ENCODE data around the gene OLA1. TPM values are rescaled to one million over a fixed set of nuclear protein-coding genes. Genes with fewer than 3 reads are reported as not detected.

OLA1 gene
- total RNA-seq, 1 experiment from 2014 or later: 263 TPM

GRCh38 chr2:174106736-174107135 lies 141.6 kb downstream of the OLA1 start:
- no peak for DNase-seq
- POLR2A ChIA-PET (ENCODE audit: unreplicated experiment): interaction anchor here (0.7 kb wide), 1 partner anchor 22 kb away, joined by 4 read pairs; no protein-coding TSS in a partner anchor
- no peaks in the 10 kb centered on the region for H3K4me1 ChIP-seq (replicated peaks; ENCODE audit: insufficient read depth)
- no peak for TF ChIP-seq EZH2 (IDR thresholded peaks at IDR 0.05; ENCODE audit: low read depth)
- intact Hi-C loops (cut with micrococcal nuclease; ENCODE audit: unreplicated experiment): no loop called here
- no peaks in the 10 kb centered on the region for H3K27me3 ChIP-seq (ENCODE audit: insufficient read depth, low read depth)
- no peaks in the 10 kb centered on the region for H4K20me1 ChIP-seq (ENCODE audit: insufficient read depth)
- H3F3A ChIP-seq (ENCODE audit: insufficient read depth, low read depth): peaks cover 6% of the 10 kb centered on the region; the same call in 1 of the 2 replicates
- no peak overlapping the region for H3K27ac ChIP-seq
- no TSS peak for BruUV-seq (replicated peaks)
- H3K9me3 ChIP-seq (ENCODE audit: insufficient read depth, low read depth): no peaks in the 10 kb centered on the region
- H3K4me2 ChIP-seq: no peak overlapping the region
- no peak overlapping the region for H3K4me3 ChIP-seq
- CTCF ChIA-PET: no interaction called here
- H2AFZ ChIP-seq: no peak overlapping the region
- H3K79me2 ChIP-seq (ENCODE audit: low read depth): no peaks in the 10 kb centered on the region
- H3K9me2 ChIP-seq (ENCODE audit: insufficient read depth): no peaks in the 10 kb centered on the region
- H3K36me3 ChIP-seq (ENCODE audit: low read depth): peaks cover 7% of the 10 kb centered on the region; the same call in 1 of the 2 replicates

- Histone ChIP-seq H3K79me2 (ENCODE audit: low read depth) (no peaks in the 10 kb centered on the region), H3K36me3 (ENCODE audit: low read depth) (peaks cover 12% of the 10 kb centered on the region; the same call in 1 of the 2 replicates), H3K4me1 (replicated peaks; ENCODE audit: insufficient read depth) (no peaks in the 10 kb centered on the region), H3K9me2 (ENCODE audit: insufficient read depth) (no peaks in the 10 kb centered on the region), H3F3A (ENCODE audit: insufficient read depth, low read depth) (no peaks in the 10 kb centered on the region; the same call in 1 of the 2 replicates), H3K4me2 (no peak overlapping the region), H2AFZ (no peak overlapping the region), H3K9me3 (ENCODE audit: insufficient read depth, low read depth) (no peaks in the 10 kb centered on the region), H3K27ac (no peak overlapping the region), H3K4me3 (no peak overlapping the region), H4K20me1 (ENCODE audit: insufficient read depth) (no peaks in the 10 kb centered on the region), H3K27me3 (ENCODE audit: insufficient read depth, low read depth) (no peaks in the 10 kb centered on the region)
- intact Hi-C loops (cut with micrococcal nuclease; ENCODE audit: unreplicated experiment): no loop called here
- CTCF ChIA-PET: no interaction called here
- BruUV-seq (replicated peaks): no TSS peak
- no peak for DNase-seq
- POLR2A ChIA-PET (ENCODE audit: unreplicated experiment): no interaction called here
- TF ChIP-seq EZH2 (IDR thresholded peaks at IDR 0.05; ENCODE audit: low read depth) (no peak), CTCF (conservative IDR thresholded peaks at IDR 0.05) (no peak)
Observed at GRCh38 chr2:174094542-174094941, 153.8 kb downstream of the OLA1 start.

GRCh38 chr2:174090476-174090875 lies 157.9 kb downstream of the OLA1 start:
- TF ChIP-seq CTCF (conservative IDR thresholded peaks at IDR 0.05) (no peak), EZH2 (IDR thresholded peaks at IDR 0.05; ENCODE audit: low read depth) (no peak)
- no peak for DNase-seq
- no peaks in the 10 kb centered on the region for H3K9me2 ChIP-seq (ENCODE audit: insufficient read depth)
- no peak overlapping the region for H2AFZ ChIP-seq
- ChIA-PET CTCF (no interaction called here), POLR2A (ENCODE audit: unreplicated experiment) (no interaction called here)
- no peak overlapping the region for H3K4me2 ChIP-seq
- no peak overlapping the region for H3K4me3 ChIP-seq
- BruUV-seq (replicated peaks): no TSS peak
- no peaks in the 10 kb centered on the region for H3F3A ChIP-seq (ENCODE audit: insufficient read depth, low read depth)
- no peaks in the 10 kb centered on the region for H4K20me1 ChIP-seq (ENCODE audit: insufficient read depth)
- no peak overlapping the region for H3K27ac ChIP-seq
- H3K36me3 ChIP-seq (ENCODE audit: low read depth): peaks cover 11% of the 10 kb centered on the region
- intact Hi-C loops (cut with micrococcal nuclease; ENCODE audit: unreplicated experiment): no loop called here
- H3K27me3 ChIP-seq (ENCODE audit: insufficient read depth, low read depth): no peaks in the 10 kb centered on the region
- no peaks in the 10 kb centered on the region for H3K79me2 ChIP-seq (ENCODE audit: low read depth)
- no peaks in the 10 kb centered on the region for H3K9me3 ChIP-seq (ENCODE audit: insufficient read depth, low read depth)
- no peaks in the 10 kb centered on the region for H3K4me1 ChIP-seq (replicated peaks; ENCODE audit: insufficient read depth)

Measured in PC-9 (cell line).